Head of caudate nucleus (tissue), 42 donors: ENCODE measurements around the gene FRG2B.
"Not testable (repeated sequence)": the region's sequence is repeated elsewhere in the genome, so short reads cannot be mapped to it uniquely, and the experiment has no call there.

Experiments
- DNase-seq, 42 donors: peaks; one replicate each; pipeline versions ENCODE4 v3.0.0 to v3.0.0-alpha.2; 2020 to 2021; ENCODE audit warnings: mixed read lengths in 7 of 42
- intact Hi-C: fragments of 100-400 bp; cut with DNase I; formaldehyde crosslinking; loops from one replicate; pipeline ENCODE4 v1.15.0; 2022

Gene FRG2B

DNA sequence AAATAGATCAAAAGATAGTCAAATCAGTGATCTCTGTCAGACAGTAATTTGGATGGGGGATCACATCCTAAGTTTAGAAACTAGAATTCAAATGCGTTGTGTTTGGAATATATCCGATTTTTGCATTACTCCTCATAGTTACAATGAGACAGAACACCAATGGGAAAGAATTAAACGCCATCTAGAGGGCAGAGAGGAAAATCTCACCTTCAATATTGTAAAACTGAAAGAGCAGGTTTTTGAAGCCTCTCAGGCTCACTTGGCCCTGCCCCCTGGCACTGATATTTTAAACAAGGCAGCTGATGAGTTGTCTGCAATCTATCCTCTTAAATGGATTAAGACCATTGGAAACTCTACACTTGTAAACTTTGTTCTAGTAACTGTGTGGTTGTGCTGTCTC is 17.7 kb downstream of the FRG2B start:
- DNase-seq = peak in 1 of 42 donors; percentile 21
- intact Hi-C loops = no loop called here

- DNase-seq, intact Hi-C loops: not testable (repeated sequence)
These were observed 23.2 kb downstream of the FRG2B start for GRCh38 chr10:133603434-133603833.

GRCh38 chr10:133600657-133601056 is 25.9 kb downstream of the FRG2B start:
- intact Hi-C loops = no loop called here
- no peak for DNase-seq

DNA sequence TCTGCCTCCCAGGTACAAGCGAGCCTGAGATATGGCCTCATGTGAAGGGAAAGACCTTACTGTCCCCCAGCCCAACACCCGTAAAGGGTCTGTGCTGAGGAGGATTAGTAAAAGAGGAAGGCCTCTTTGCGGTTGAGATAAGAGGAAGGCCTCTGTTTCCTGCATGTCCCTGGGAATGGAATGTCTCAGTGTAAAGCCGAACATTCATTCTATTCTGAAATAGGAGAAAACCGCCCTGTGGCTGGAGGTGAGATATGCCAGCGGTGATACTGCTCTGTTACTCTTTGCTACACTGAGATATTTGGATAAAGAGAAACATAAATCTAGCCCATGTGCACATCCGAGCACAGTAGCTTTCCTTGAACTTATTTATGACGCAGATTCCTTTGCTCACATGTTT is 26.7 kb downstream of the FRG2B start:
- intact Hi-C loops, DNase-seq: not testable (repeated sequence)

DNA sequence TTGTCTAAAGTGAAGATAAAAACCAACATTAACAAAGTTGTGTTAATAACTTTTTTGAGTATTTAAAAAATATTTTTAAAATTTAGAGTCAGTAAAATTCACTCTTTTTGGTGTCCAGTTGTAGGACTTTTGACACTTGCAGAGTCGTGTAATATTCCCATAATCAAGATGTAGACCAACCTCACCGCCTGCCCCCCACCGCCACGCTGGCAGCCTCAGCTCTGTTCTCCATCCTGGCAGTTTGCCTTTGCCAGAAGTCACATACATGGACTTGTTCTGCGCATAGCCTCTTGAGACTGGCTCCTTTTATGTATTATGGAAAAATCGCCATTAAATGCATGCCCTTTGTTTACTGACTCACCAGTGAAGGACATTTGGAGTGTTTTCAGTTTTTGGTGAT is 33.9 kb downstream of the FRG2B start:
- intact Hi-C loops = no loop called here
- DNase-seq = no peak

DNA sequence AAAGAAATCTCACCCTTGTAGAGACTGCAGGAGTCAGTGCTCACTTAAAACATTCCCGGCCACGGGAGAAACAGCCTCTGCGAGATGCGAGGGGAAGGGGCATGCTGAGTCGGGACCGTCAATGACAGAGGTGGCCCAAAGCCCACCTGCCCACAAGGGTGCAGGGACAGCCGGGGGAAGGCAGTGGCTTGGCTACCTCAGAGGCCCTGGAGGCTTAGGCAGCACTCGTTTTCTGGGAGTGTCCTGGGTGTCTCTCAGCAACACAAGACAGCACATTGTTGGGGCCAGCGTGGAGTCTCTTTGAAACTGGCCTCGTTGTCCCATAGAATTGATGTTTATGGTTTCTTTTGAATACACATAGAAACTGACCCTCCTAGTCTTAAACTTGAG is 35.6 kb downstream of the FRG2B start:
- no peak for DNase-seq

DNA sequence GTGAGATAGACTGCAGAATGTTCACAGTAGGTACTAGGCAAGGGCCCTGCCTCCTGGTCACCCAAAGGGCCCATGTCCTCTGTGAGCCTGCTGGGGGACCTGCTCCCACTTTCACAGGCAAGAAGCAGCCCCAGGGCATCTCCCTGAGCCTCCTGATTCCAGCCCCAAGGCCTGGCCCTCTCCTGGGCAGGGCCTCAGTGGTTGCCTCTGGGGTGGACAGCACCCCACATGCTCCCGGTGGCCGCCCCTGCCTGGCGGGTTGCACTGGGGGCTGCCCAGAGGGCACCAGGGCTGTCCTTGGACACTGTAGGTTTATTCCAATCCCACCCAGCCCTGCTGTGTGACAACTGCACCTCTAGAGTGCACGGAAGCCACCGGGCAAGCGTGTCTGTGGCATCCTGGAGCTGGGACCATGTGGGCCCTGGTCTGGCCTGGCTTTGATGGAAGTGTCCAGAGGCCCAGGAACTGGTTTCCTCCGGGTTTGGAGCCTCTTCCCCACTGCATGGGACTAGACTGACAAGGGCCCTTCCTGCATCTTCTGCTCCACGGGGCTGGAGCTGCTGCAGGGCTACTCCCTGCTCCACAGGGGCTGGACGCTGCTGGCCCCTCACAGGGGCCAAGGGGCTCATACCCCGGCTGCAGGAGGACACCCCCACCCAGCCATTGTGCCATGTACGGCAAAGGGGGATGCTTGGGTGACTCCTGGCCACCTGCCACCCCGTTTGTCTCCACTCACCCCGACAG is 36.2 kb downstream of the FRG2B start:
- no peak for DNase-seq
- intact Hi-C loops = no loop called here

More for the DNA sequence above, 35.6 kb downstream of the FRG2B start:
- intact Hi-C loops = no loop called here

GRCh38 chr10:133577037-133577436 is 49.6 kb downstream of the FRG2B start:
- intact Hi-C loops, DNase-seq: not testable (repeated sequence)
